Measurements from ENCODE around the gene SLC22A24. TPM values are rescaled to one million over a fixed set of nuclear protein-coding genes. Genes with fewer than 3 reads are reported as not detected.
"Not testable (repeated sequence)": the region's sequence is repeated elsewhere in the genome, so short reads cannot be mapped to it uniquely, and the experiment has no call there.

SLC22A24 gene
- total RNA-seq, 1 experiment from 2014 or later: not detected

GRCh38 chr11:63080682-63081081, 63.3 kb downstream of the SLC22A24 start:
- DNase-seq (ENCODE audit: low read depth, low spot score): no peak
- intact Hi-C loops (cut with micrococcal nuclease; ENCODE audit: unreplicated experiment) (no loop called here), in situ Hi-C loops (cut with HindIII; ENCODE audit: low pct_unique_long_range_greater_than_20kb, low sequenced_read_pairs) (no loop called here)
- no TSS peak for BruUV-seq (replicated peaks)
- Histone ChIP-seq H3K36me3 (ENCODE audit: control insufficient read depth, insufficient read depth, low read length) (no peaks in the 10 kb centered on the region), H3K4me3 (ENCODE audit: low read depth in 2 of 2, low read length in 2 of 2) (no peak overlapping the region), H3K9me3 (ENCODE audit: control insufficient read depth, insufficient read depth, low read depth, low read length) (no peaks in the 10 kb centered on the region), H3K27me3 (ENCODE audit: control insufficient read depth, insufficient read depth, low read length) (peaks cover 5% of the 10 kb centered on the region), H3K27ac (ENCODE audit: low read length) (no peak overlapping the region), H3K4me1 (ENCODE audit: control insufficient read depth, insufficient read depth, low read length) (no peaks in the 10 kb centered on the region)
- no peak for ATAC-seq
- CTCF ChIA-PET: no interaction called here
- POLR2A ChIA-PET: no interaction called here
- no peak for TF ChIP-seq POLR2AphosphoS5 (IDR thresholded peaks at IDR 0.05; ENCODE audit: low read depth, low read length)
- no peak for TF ChIP-seq REST (IDR thresholded peaks at IDR 0.05; ENCODE audit: insufficient read depth in 1 of 2, low read depth in 2 of 2, low read length in 1 of 2)
- TF ChIP-seq TCF7L2 (IDR thresholded peaks at IDR 0.05; ENCODE audit: low read depth, low read length): no peak
- TF ChIP-seq CTCF (IDR thresholded peaks at IDR 0.05): no peak
- no peak for TF ChIP-seq SIN3A (IDR thresholded peaks at IDR 0.05; ENCODE audit: borderline replicate concordance, insufficient read depth, low read depth, low read length)

- CTCF ChIA-PET; in situ Hi-C loops (cut with HindIII; ENCODE audit: low pct_unique_long_range_greater_than_20kb, low sequenced_read_pairs): not testable (repeated sequence)
Measured at GRCh38 chr11:63046203-63046602, 97.8 kb downstream of the SLC22A24 start.

GRCh38 chr11:63042596-63042995, 101.4 kb downstream of the SLC22A24 start:
- intact Hi-C loops (cut with micrococcal nuclease; ENCODE audit: unreplicated experiment) (no loop called here), in situ Hi-C loops (cut with HindIII; ENCODE audit: low pct_unique_long_range_greater_than_20kb, low sequenced_read_pairs) (no loop called here)
- ChIA-PET POLR2A (no interaction called here), CTCF (no interaction called here)
- DNase-seq (ENCODE audit: low read depth, low spot score) (no peak), ATAC-seq (no peak)
- TF ChIP-seq TCF7L2 (IDR thresholded peaks at IDR 0.05; ENCODE audit: low read depth, low read length): no peak
- no peak for TF ChIP-seq SIN3A (IDR thresholded peaks at IDR 0.05; ENCODE audit: borderline replicate concordance, insufficient read depth, low read depth, low read length)
- no peak for TF ChIP-seq CTCF (IDR thresholded peaks at IDR 0.05)
- TF ChIP-seq REST (IDR thresholded peaks at IDR 0.05; ENCODE audit: insufficient read depth in 1 of 2, low read depth in 2 of 2, low read length in 1 of 2): no peak
- TF ChIP-seq POLR2AphosphoS5 (IDR thresholded peaks at IDR 0.05; ENCODE audit: low read depth, low read length): no peak
- H3K27ac ChIP-seq (ENCODE audit: low read length): no peak overlapping the region
- BruUV-seq (replicated peaks): no TSS peak
- H3K4me3 ChIP-seq (ENCODE audit: low read depth in 2 of 2, low read length in 2 of 2): no peak overlapping the region
- H3K36me3 ChIP-seq (ENCODE audit: control insufficient read depth, insufficient read depth, low read length): no peaks in the 10 kb centered on the region
- H3K9me3 ChIP-seq (ENCODE audit: control insufficient read depth, insufficient read depth, low read depth, low read length): no peaks in the 10 kb centered on the region
- no peaks in the 10 kb centered on the region; the same call in 1 of the 2 replicates for H3K27me3 ChIP-seq (ENCODE audit: control insufficient read depth, insufficient read depth, low read length)
- H3K4me1 ChIP-seq (ENCODE audit: control insufficient read depth, insufficient read depth, low read length): no peaks in the 10 kb centered on the region

More at GRCh38 chr11:63046203-63046602, 97.8 kb downstream of the SLC22A24 start:
- H3K27me3 ChIP-seq (ENCODE audit: control insufficient read depth, insufficient read depth, low read length); H3K4me3 ChIP-seq (ENCODE audit: low read depth in 2 of 2, low read length in 2 of 2); H3K36me3 ChIP-seq (ENCODE audit: control insufficient read depth, insufficient read depth, low read length); H3K4me1 ChIP-seq (ENCODE audit: control insufficient read depth, insufficient read depth, low read length); DNase-seq (ENCODE audit: low read depth, low spot score); BruUV-seq (replicated peaks); ATAC-seq; intact Hi-C loops (cut with micrococcal nuclease; ENCODE audit: unreplicated experiment); H3K9me3 ChIP-seq (ENCODE audit: control insufficient read depth, insufficient read depth, low read depth, low read length); POLR2A ChIA-PET; H3K27ac ChIP-seq (ENCODE audit: low read length): not testable (repeated sequence)
